ENCODE data around the gene POLR3A. TPM values are rescaled to one million over a fixed set of nuclear protein-coding genes. Genes with fewer than 3 reads are reported as not detected.
A peak's percentile ranks its signal among the peaks of the same experiment; 100 is the strongest.

The POLR3A gene
- total RNA-seq, 1 experiment from 2014 or later, result 14.9 TPM

- H3K36me3 ChIP-seq (ENCODE audit: low read depth), result no peaks in the 10 kb centered on the region
- ChIA-PET CTCF (no interaction called here), POLR2A (ENCODE audit: unreplicated experiment) (interaction anchor here (0.5 kb wide), 1 partner anchor 48 kb away, joined by 8 read pairs; no protein-coding TSS in a partner anchor)
- no peak for TF ChIP-seq CTCF (conservative IDR thresholded peaks at IDR 0.05)
- no peak for TF ChIP-seq EZH2 (IDR thresholded peaks at IDR 0.05; ENCODE audit: low read depth)
- no peak overlapping the region for H3K27ac ChIP-seq
- H3K4me1 ChIP-seq (replicated peaks; ENCODE audit: insufficient read depth), result peaks cover 5% of the 10 kb centered on the region; the same call in 1 of the 2 replicates
- intact Hi-C loops (cut with micrococcal nuclease; ENCODE audit: unreplicated experiment), result loop anchor here (5.0 kb wide), 1 partner anchor 44 kb away; the partner anchor contains the start of gene DLG5
- no peaks in the 10 kb centered on the region for H4K20me1 ChIP-seq (ENCODE audit: insufficient read depth)
- H3K4me3 ChIP-seq, result no peak overlapping the region
- H3F3A ChIP-seq (ENCODE audit: insufficient read depth, low read depth), result no peaks in the 10 kb centered on the region
- no peaks in the 10 kb centered on the region for H3K9me2 ChIP-seq (ENCODE audit: insufficient read depth)
- no peaks in the 10 kb centered on the region for H3K9me3 ChIP-seq (ENCODE audit: insufficient read depth, low read depth)
- no peak overlapping the region for H2AFZ ChIP-seq
- no peaks in the 10 kb centered on the region for H3K79me2 ChIP-seq (ENCODE audit: low read depth)
- no TSS peak for BruUV-seq (replicated peaks)
- H3K27me3 ChIP-seq (ENCODE audit: insufficient read depth, low read depth), result no peaks in the 10 kb centered on the region
- H3K4me2 ChIP-seq, result no peak overlapping the region
- DNase-seq, result no peak
These were observed 57.5 kb downstream of the POLR3A start for GRCh38 chr10:77971804-77972144.

DNA sequence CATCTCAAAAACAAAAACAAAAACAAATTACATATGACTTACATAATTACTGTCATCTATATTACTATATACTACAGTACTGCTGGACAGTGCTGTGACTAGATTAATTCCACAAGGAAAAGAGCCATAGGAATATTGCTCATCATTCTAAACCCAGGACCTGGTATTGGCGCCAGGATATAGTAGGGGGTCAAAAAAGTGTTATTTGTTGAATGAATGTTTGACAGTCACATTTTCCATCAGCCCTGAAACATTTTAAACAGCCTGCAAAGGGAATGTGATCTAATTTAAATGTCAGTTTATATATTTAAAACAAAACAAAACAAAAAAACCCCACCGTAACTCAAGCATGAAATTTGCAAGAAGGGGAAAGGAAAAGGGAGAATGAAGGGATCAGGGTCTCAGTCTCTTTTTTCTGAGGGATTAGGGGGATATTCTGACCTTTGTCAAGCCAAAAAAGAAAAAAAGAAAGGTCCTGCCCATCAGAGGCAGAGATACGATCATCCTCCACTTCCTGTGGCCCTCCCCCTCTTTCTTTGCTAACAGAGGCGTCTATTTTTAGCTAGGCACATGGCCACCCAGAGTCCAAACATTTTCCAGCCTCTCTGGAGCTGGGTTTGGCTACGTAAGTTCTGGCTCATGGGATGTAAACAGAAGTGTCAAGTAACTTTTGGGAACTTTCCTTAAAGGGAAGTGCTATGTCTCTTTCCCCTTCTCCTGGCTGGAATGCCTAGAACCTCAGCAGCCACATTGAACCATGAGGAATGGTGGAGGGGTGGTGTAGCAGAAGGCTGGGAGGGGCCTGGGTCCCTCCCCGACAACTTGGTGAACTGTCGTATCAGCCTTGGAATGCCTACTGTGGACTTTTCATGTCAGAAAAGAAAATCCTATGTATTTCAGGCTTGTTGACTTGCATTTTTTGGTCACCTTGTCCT, 58.2 kb downstream of the POLR3A start:
- H3K4me2 ChIP-seq, result no peak overlapping the region
- DNase-seq, result peak in 1 of 2 experiments; percentile 38
- ChIA-PET POLR2A (ENCODE audit: unreplicated experiment) (interaction anchor here (0.5 kb wide), 1 partner anchor 48 kb away, joined by 8 read pairs; no protein-coding TSS in a partner anchor), CTCF (no interaction called here)
- H3K79me2 ChIP-seq (ENCODE audit: low read depth), result no peaks in the 10 kb centered on the region
- H3K36me3 ChIP-seq (ENCODE audit: low read depth), result no peaks in the 10 kb centered on the region
- H3K9me3 ChIP-seq (ENCODE audit: insufficient read depth, low read depth), result no peaks in the 10 kb centered on the region
- intact Hi-C loops (cut with micrococcal nuclease; ENCODE audit: unreplicated experiment), result loop anchor here (5.0 kb wide), 1 partner anchor 44 kb away; the partner anchor contains the start of gene DLG5
- H4K20me1 ChIP-seq (ENCODE audit: insufficient read depth), result no peaks in the 10 kb centered on the region
- TF ChIP-seq CTCF (conservative IDR thresholded peaks at IDR 0.05) (no peak), EZH2 (IDR thresholded peaks at IDR 0.05; ENCODE audit: low read depth) (no peak)
- no peak overlapping the region for H2AFZ ChIP-seq
- no peaks in the 10 kb centered on the region for H3K27me3 ChIP-seq (ENCODE audit: insufficient read depth, low read depth)
- peaks cover 5% of the 10 kb centered on the region; the same call in 1 of the 2 replicates for H3K4me1 ChIP-seq (replicated peaks; ENCODE audit: insufficient read depth)
- no TSS peak for BruUV-seq (replicated peaks)
- H3K9me2 ChIP-seq (ENCODE audit: insufficient read depth), result no peaks in the 10 kb centered on the region
- no peaks in the 10 kb centered on the region for H3F3A ChIP-seq (ENCODE audit: insufficient read depth, low read depth)
- H3K4me3 ChIP-seq, result no peak overlapping the region
- no peak overlapping the region for H3K27ac ChIP-seq

GRCh38 chr10:77969114-77969513, 60.2 kb downstream of the POLR3A start:
- Histone ChIP-seq H3K4me3 (no peak overlapping the region), H4K20me1 (ENCODE audit: insufficient read depth) (no peaks in the 10 kb centered on the region), H3K4me2 (no peak overlapping the region), H3F3A (ENCODE audit: insufficient read depth, low read depth) (peaks cover 6% of the 10 kb centered on the region; the same call in 1 of the 2 replicates), H3K27me3 (ENCODE audit: insufficient read depth, low read depth) (no peaks in the 10 kb centered on the region), H3K79me2 (ENCODE audit: low read depth) (no peaks in the 10 kb centered on the region), H3K9me3 (ENCODE audit: insufficient read depth, low read depth) (no peaks in the 10 kb centered on the region), H3K27ac (no peak overlapping the region), H3K36me3 (ENCODE audit: low read depth) (no peaks in the 10 kb centered on the region), H3K9me2 (ENCODE audit: insufficient read depth) (no peaks in the 10 kb centered on the region), H3K4me1 (replicated peaks; ENCODE audit: insufficient read depth) (peaks cover 18% of the 10 kb centered on the region), H2AFZ (no peak overlapping the region)
- ChIA-PET CTCF (no interaction called here), POLR2A (ENCODE audit: unreplicated experiment) (no interaction called here)
- TF ChIP-seq EZH2 (IDR thresholded peaks at IDR 0.05; ENCODE audit: low read depth) (no peak), CTCF (conservative IDR thresholded peaks at IDR 0.05) (no peak)
- intact Hi-C loops (cut with micrococcal nuclease; ENCODE audit: unreplicated experiment), result no loop called here
- BruUV-seq (replicated peaks), result no TSS peak
- DNase-seq, result no peak
